Pancreas (tissue), 10 donors: ENCODE data around the gene FUZ. TPM values are rescaled to one million over a fixed set of nuclear protein-coding genes. Genes with fewer than 3 reads are reported as not detected.
A peak's percentile ranks its signal among the peaks of the same experiment; 100 is the strongest.

Source experiments
- ATAC-seq, 4 donors: fragments of 200-7000 bp; cut with Tn5 transposase; one replicate each; pipeline versions ENCODE4 v1.8.0 to v1.9.1; 2020; ENCODE audit warnings: mild to moderate bottlenecking in 4 of 4, moderate library complexity in 4 of 4
- DNase-seq, 6 donors: peaks; one replicate each; pipeline ENCODE4 v3.0.0-alpha.2; 2020
- FAIRE-seq: peaks from 2 replicates; lab custom pipeline; 2012; peaks lifted over from hg19 to GRCh38; lab: Jason Lieb, UNC
- H3K27ac ChIP-seq, 4 donors: fragments of 200-600 bp; sonication (generic); 1 replicate in 3 of 4; 2 replicates in 1 of 4; pipeline versions ENCODE4 v1.5.0 to v1.8.0; 2020
- H3K27me3 ChIP-seq, 4 donors: fragments of 200-600 bp; one replicate each; pipeline ENCODE4 v1.8.0; 2021
- H3K36me3 ChIP-seq, 3 donors: fragments of 200-600 bp; sonication (generic) in 1 of 3; one replicate each; pipeline versions ENCODE4 v1.5.0 to v1.8.0; 2020 to 2021
- H3K4me1 ChIP-seq, 3 donors: fragments of 200-600 bp; one replicate each; pipeline ENCODE4 v1.8.0; 2021
- H3K4me3 ChIP-seq, 4 donors: fragments of 200-600 bp; sonication (generic) in 2 of 4; one replicate each; pipeline versions ENCODE4 v1.5.0 to v1.8.0; 2020 to 2021
- H3K9me3 ChIP-seq, 4 donors: fragments of 200-600 bp; one replicate each; pipeline ENCODE4 v1.8.0; 2021
- CTCF ChIP-seq, 4 donors: fragments of 200-600 bp; sonication (generic) in 3 of 4; IDR thresholded peaks; one replicate each; pipeline versions ENCODE4 v1.5.0 to v1.8.0; 2021; ENCODE audit warnings: antibody characterized with exemption in 4 of 4
- WGBS, 2 donors: extraction: QIAGEN DNeasy Blood & Tissue Kit; methylation state at CpG; one replicate each; pipeline ENCODE4 v1.1.7; 2013; 5-methylcytosine and 5-hydroxymethylcytosine counted together
- intact Hi-C, 3 donors: fragments of 100-400 bp; cut with DNase I; formaldehyde crosslinking; loops; one replicate each; pipeline versions ENCODE4 v1.11.1 to v1.14.2; 2022
- polyA plus RNA-seq, 2 donors: library from polyadenylated mRNA; stranded (reverse); fragments of 200-250 nt; gene quantifications; one replicate each; pipeline ENCODE4 v1.2.3, GENCODE V29; 2013
- total RNA-seq, 6 donors: library from RNA; stranded (reverse); fragmentation: NEBNext Ultra II Directional in 4 of 6; extraction: Animal tissue kit (Norgen Biotek cat#: 25700) in 4 of 6; gene quantifications; one replicate each; pipeline versions ENCODE4 v1.2.1 to v1.2.4, GENCODE V29; 2021 to 2023
- donor health status: healthy with polysubstance abuse.
- donor health status: DM: no; HTN: no; CAD: no; lungs with moderate emphysema.
- donor health status: DM: no; HTN: no; CAD: no.
- donor health status: control.
- donor health status: control.
- donor health status: Bipolar disorder and iron deficiency.
- donor health status: DM: yes; HTN: yes; CAD: no.
- donor health status: DM: no; HTN: no; CAD: no.
- donor health status: DM: no; HTN: no; CAD: no.
- donor health status: DM: yes; HTN: yes; CAD: no.

The FUZ gene
- total and polyA plus RNA-seq, 8 donors = 8.8 to 30.3 (median 15.6) TPM

- no peak for TF ChIP-seq CTCF (IDR thresholded peaks at IDR 0.05)
- WGBS, 2 donors = 85 to 89% methylated on average over 20 of the region's 20 CpGs
- intact Hi-C loops = no loop called here
Measured at GRCh38 chr19:49805822-49806619, 7.1 kb downstream of the FUZ start.

GRCh38 chr19:49803529-49803856, 9.6 kb downstream of the FUZ start:
- no peaks in the 10 kb centered on the region for H3K4me1 ChIP-seq
- no peaks in the 10 kb centered on the region for H3K27me3 ChIP-seq
- no peak for DNase-seq
- intact Hi-C loops = no loop called here
- no peak overlapping the region for H3K27ac ChIP-seq
- H3K4me3 ChIP-seq = peak overlapping the region in 2 of 4 donors; percentile 38 to 39
- no peak for TF ChIP-seq CTCF (IDR thresholded peaks at IDR 0.05)
- no peaks in the 10 kb centered on the region for H3K36me3 ChIP-seq
- no peaks in the 10 kb centered on the region for H3K9me3 ChIP-seq
- no peak for ATAC-seq
- WGBS, 2 donors = 87 to 92% methylated on average over 6 of the region's 6 CpGs
- FAIRE-seq = no peak

More at GRCh38 chr19:49805822-49806619, 7.1 kb downstream of the FUZ start:
- peak in 1 of 6 donors; percentile 39 for DNase-seq
- FAIRE-seq = no peak
- H3K9me3 ChIP-seq = no peaks in the 10 kb centered on the region
- no peaks in the 10 kb centered on the region for H3K27me3 ChIP-seq
- peak overlapping the region in 1 of 4 donors; percentile 55 for H3K27ac ChIP-seq
- H3K4me1 ChIP-seq = peaks cover 0 to 8% (median 7%) of the 10 kb centered on the region in 3 donors
- ATAC-seq = no peak
- no peaks in the 10 kb centered on the region for H3K36me3 ChIP-seq
- H3K4me3 ChIP-seq = no peak overlapping the region

GRCh38 chr19:49802836-49803528, 10.1 kb downstream of the FUZ start:
- DNase-seq = peak in 4 of 6 donors; percentile 50 to 85 (median 69)
- 75 to 86% methylated on average over 24 of the region's 24 CpGs for WGBS, 2 donors
- no peak for FAIRE-seq
- no peaks in the 10 kb centered on the region for H3K4me1 ChIP-seq
- intact Hi-C loops = no loop called here
- no peaks in the 10 kb centered on the region for H3K36me3 ChIP-seq
- H3K4me3 ChIP-seq = peak overlapping the region in 3 of 4 donors; percentile 10 to 39 (median 38)
- H3K27me3 ChIP-seq = no peaks in the 10 kb centered on the region
- no peak for TF ChIP-seq CTCF (IDR thresholded peaks at IDR 0.05)
- H3K9me3 ChIP-seq = no peaks in the 10 kb centered on the region
- peak overlapping the region in 1 of 4 donors; percentile 39 for H3K27ac ChIP-seq
- peak; percentile 62 to 76 (median 68) for ATAC-seq

- DNase-seq (peak; percentile 66 to 96 (median 83)), FAIRE-seq (no peak), ATAC-seq (peak; percentile 75 to 87 (median 83))
- intact Hi-C loops = no loop called here
- H3K9me3 ChIP-seq = no peaks in the 10 kb centered on the region
- no peaks in the 10 kb centered on the region for H3K36me3 ChIP-seq
- peak overlapping the region in 3 of 4 donors; percentile 10 to 39 (median 38) for H3K4me3 ChIP-seq
- H3K27ac ChIP-seq = peak overlapping the region in 1 of 4 donors; percentile 39
- no peak for TF ChIP-seq CTCF (IDR thresholded peaks at IDR 0.05)
- no peaks in the 10 kb centered on the region for H3K27me3 ChIP-seq
- no peaks in the 10 kb centered on the region for H3K4me1 ChIP-seq
- WGBS, 2 donors = 53 to 76% methylated on average over 29 to 37 of the region's 38 CpGs
Measured at GRCh38 chr19:49801966-49802661, 11.0 kb downstream of the FUZ start.
